ENCODE results near the gene HSPA12B.

HSPA12B gene

GRCh38 chr20:3697588-3698305 lies 34.7 kb upstream of the HSPA12B start:
- no peaks in the 10 kb centered on the region for H3K36me3 ChIP-seq (ENCODE audit: control insufficient read depth in 2 of 2, insufficient read depth in 1 of 2, low read length in 2 of 2)
- POLR2A ChIA-PET = interaction anchor here (0.6 kb wide), 1 partner anchor 83 kb away, joined by 3 read pairs; no protein-coding TSS in a partner anchor
- TF ChIP-seq TSHZ1 (tag by site-specific recombination; IDR thresholded peaks at IDR 0.05; ENCODE audit: borderline replicate concordance) (no peak), ZSCAN4 (tag by site-specific recombination; IDR thresholded peaks at IDR 0.05) (no peak), ZBTB20 (tag by site-specific recombination; IDR thresholded peaks at IDR 0.05) (no peak), ZNF423 (tag by site-specific recombination; IDR thresholded peaks at IDR 0.05) (no peak), ZNF837 (tag by site-specific recombination; IDR thresholded peaks at IDR 0.05) (no peak), ZNF19 (tag by site-specific recombination; IDR thresholded peaks at IDR 0.05; ENCODE audit: low read depth) (no peak), ZBTB10 (tag by site-specific recombination; IDR thresholded peaks at IDR 0.05) (no peak), ZNF624 (tag by site-specific recombination; IDR thresholded peaks at IDR 0.05) (no peak), ZNF791 (tag by site-specific recombination; IDR thresholded peaks at IDR 0.05) (no peak), GLI4 (tag by site-specific recombination; IDR thresholded peaks at IDR 0.05) (no peak), ZNF530 (tag by site-specific recombination; IDR thresholded peaks at IDR 0.05; ENCODE audit: low read depth) (no peak), ZNF10 (tag by site-specific recombination; IDR thresholded peaks at IDR 0.05) (no peak), ZNF701 (tag by site-specific recombination; IDR thresholded peaks at IDR 0.05) (no peak)

GRCh38 chr20:3698591-3699001 lies 33.9 kb upstream of the HSPA12B start:
- H3K36me3 ChIP-seq (ENCODE audit: control insufficient read depth in 2 of 2, insufficient read depth in 1 of 2, low read length in 2 of 2) = no peaks in the 10 kb centered on the region
- H3K4me3 ChIP-seq (ENCODE audit: low read depth, low read length) = no peak overlapping the region
- POLR2A ChIA-PET = no interaction called here
- CTCF ChIA-PET = interaction anchor here (0.7 to 4.7 kb wide), 3 partner anchors 12 to 96 kb away, joined by 3 to 40 read pairs (median 4); no protein-coding TSS in a partner anchor
- no peaks in the 10 kb centered on the region for H3K4me1 ChIP-seq (ENCODE audit: control insufficient read depth, insufficient read depth, low read length)
- no peak overlapping the region for H3K27ac ChIP-seq (ENCODE audit: extremely low read depth, low read depth, low read length)
- H3K9me3 ChIP-seq (ENCODE audit: control insufficient read depth, insufficient read depth, low read depth, low read length) = no peaks in the 10 kb centered on the region
- no peak for TF ChIP-seq ZNF555 (tag by site-specific recombination; conservative IDR thresholded peaks at IDR 0.05)
- TF ChIP-seq BCL11A (tag by site-specific recombination; IDR thresholded peaks at IDR 0.05; ENCODE audit: low read depth) = no peak
- TF ChIP-seq ZBTB6 (tag by site-specific recombination; IDR thresholded peaks at IDR 0.05) = no peak
- TF ChIP-seq ZSCAN16 (tag by site-specific recombination; IDR thresholded peaks at IDR 0.05) = no peak
- TF ChIP-seq ZNF645 (tag by site-specific recombination; IDR thresholded peaks at IDR 0.05) = no peak
- no peak for TF ChIP-seq ZBTB44 (tag by site-specific recombination; IDR thresholded peaks at IDR 0.05)
- TF ChIP-seq ZBTB26 (tag by site-specific recombination; optimal IDR thresholded peaks at IDR 0.05) = no peak
- TF ChIP-seq ZFHX2 (tag by site-specific recombination; conservative IDR thresholded peaks at IDR 0.05) = no peak
- TF ChIP-seq REPIN1 (tag by site-specific recombination; IDR thresholded peaks at IDR 0.05; ENCODE audit: low read depth) = no peak

More at GRCh38 chr20:3697588-3698305, 34.7 kb upstream of the HSPA12B start:
- Histone ChIP-seq H3K4me3 (ENCODE audit: low read depth, low read length) (no peak overlapping the region), H3K4me1 (ENCODE audit: control insufficient read depth, insufficient read depth, low read length) (no peaks in the 10 kb centered on the region), H3K27ac (ENCODE audit: extremely low read depth, low read depth, low read length) (no peak overlapping the region), H3K9me3 (ENCODE audit: control insufficient read depth, insufficient read depth, low read depth, low read length) (no peaks in the 10 kb centered on the region)
- CTCF ChIA-PET = interaction anchor here (0.7 to 4.7 kb wide), 8 partner anchors 11 to 1385 kb away, joined by 3 to 40 read pairs (median 5); no protein-coding TSS in a partner anchor
